Anterior cingulate cortex (tissue), 58 donors: ENCODE measurements around the gene AMELY.
"Not testable (repeated sequence)": the region's sequence is repeated elsewhere in the genome, so short reads cannot be mapped to it uniquely, and the experiment has no call there.

Source experiments
- DNase-seq, 58 donors: peaks; one replicate each; lab custom pipeline; 2025; lab: John Stamatoyannopoulos, UW

The AMELY gene

GRCh38 chrY:6911253-6911881 lies at the start of gene AMELY:
Gene AMELY (minus strand): TSS chrY:6911752. CDS start chrY:6872608, 39,144 bp downstream.
- peak in 1 of 58 donors; percentile 0 for DNase-seq

GRCh38 chrY:6949947-6950346 lies 38.4 kb upstream of the AMELY start:
- no peak for DNase-seq

DNA sequence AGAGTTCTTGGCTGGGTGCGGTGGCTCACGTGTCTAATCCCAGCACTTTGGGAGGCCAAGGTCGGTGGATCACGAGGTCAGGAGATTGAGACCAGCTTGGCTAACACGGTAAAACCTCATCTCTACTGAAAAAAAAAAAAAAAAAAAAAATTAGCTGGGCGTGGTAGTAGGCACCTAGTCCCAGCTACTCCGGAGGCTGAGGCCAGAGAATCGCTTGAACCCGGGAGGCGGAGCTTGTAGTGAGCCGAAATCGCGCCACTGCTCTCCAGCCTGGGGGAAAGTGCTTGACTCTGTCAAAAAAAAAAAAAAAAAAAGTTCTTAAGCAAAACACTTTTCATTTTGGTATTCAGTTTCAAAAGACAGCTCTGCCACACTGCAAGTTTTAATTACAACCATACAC lies 36.8 kb upstream of the AMELY start:
- DNase-seq, result no peak

DNA sequence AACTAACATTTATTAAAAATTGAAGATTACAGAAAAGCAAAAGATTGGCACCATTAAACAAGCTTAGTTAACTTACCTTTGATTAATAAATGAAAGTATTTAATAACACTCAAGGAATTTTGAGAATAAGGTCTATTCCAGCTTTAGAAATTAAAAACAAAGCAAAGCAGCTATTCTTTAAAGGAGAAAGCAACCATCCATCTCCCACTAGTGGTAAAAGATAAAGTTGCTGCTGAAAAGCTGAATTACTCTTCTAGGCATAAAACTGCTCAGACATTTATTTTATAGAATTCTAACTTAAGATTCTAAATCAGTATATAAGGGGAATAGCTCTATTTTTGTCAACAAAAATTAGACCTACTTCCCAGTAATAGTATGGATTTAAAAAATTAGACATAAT lies 36.1 kb upstream of the AMELY start:
- no peak for DNase-seq

DNA sequence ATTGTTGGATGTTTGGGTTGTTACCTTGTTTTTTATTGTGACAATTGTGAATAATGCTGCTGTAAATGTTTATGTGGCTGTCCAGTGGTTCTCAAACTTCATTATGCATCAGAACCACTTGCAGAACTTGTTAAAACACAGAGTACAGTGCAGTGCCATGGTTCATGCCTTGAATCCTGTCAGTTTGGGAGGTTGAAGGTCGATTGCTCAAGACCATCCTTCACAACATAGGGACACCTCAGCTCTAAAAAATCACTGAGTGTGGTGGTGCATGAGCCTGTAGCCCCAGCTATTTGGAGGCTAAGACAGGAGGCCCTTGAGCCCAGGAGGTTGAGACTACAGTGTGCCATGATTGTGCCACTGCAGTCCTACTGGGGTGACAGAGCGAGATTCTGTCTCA lies 23.9 kb upstream of the AMELY start:
- DNase-seq, result no peak

DNA sequence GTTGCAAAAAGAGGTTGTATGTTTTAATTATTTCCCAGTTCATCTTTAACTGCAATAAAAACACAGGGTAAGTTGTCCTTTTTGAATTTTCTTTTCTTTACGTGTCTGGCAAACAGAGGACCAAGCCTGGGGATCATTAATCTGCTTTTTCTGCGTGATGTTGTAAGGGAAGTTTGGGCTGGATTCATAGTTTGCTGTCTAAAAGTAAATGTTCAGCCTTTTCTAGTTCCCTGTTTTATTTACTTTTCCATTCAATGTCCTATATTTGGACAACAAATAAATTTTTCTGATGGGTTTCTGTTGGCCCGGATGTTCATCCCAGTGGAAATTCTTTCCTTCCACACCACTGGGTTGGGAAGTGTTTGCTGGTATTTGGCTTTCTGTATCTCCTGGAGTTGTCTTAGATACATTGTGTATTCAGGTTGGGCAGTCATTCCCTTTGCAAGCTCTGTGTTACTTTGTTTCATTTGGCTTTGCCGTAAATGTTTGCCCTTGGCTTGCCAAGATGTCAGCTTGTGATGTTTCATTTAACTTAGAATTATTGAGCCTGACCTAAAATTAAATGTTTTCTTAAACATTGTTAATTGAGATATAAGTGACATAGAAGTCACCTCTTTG lies 20.3 kb upstream of the AMELY start:
- no peak for DNase-seq

DNA sequence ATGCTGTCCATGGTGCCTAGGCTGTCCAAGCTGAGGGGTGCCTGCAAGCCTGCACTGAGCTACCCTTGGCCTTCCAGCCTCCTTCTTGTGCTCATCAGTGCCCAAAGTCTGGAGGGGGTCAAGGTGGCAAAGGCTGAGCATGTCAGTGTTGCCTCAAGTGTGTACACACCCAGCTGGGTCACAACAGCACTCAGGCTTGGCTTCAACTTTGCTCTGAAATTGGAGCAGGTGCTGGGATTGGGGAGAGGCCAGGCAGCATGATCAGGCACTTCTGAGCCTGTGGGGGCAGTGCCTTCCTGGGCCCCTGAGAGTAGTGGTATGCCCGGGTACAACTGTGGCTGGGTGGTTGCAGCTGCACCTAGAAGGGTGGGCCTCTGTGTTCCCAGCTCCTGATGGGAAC lies 17.7 kb upstream of the AMELY start:
- DNase-seq, result no peak

DNA sequence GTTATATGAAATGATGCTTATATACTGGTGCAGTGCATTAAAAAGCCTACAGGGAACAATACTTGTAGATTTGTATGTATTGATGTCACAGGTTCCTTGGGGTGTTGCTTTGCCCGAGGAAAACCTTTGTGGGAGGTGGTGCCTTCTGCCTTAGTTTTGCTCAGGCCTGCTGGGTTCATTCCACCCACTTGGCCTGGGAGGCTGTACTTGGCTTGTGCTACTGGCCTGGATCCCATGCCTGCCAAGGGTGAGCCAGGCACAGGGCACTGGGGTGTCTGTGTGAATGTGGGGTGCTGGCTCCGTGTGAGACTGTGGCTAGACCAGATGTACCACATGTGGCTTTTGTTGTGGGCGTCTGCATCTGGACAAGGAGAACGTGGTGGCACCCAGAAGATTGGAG lies 16.7 kb upstream of the AMELY start:
- DNase-seq, result no peak

GRCh38 chrY:6921061-6921460 lies 9.5 kb upstream of the AMELY start:
- no peak for DNase-seq

DNA sequence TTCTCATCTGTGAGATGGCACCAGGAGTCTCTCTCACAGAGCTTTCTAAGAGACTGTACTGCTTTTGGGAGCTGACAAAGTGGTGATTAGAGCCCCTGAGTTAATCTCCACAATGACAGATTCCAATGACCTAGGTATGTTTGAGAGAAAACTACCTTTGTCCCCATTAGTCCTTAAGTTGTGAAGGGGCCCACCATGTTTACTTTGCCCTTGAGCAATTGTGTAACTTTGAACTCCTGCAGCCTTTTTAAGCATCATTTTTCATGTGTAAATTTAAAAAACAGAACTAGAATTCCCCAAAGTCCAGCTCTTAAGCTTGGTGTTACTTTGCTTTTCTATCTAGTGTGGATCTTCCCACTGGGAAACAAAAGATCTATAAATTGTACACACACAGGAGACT lies 1.8 kb upstream of the AMELY start:
- no peak for DNase-seq

DNA sequence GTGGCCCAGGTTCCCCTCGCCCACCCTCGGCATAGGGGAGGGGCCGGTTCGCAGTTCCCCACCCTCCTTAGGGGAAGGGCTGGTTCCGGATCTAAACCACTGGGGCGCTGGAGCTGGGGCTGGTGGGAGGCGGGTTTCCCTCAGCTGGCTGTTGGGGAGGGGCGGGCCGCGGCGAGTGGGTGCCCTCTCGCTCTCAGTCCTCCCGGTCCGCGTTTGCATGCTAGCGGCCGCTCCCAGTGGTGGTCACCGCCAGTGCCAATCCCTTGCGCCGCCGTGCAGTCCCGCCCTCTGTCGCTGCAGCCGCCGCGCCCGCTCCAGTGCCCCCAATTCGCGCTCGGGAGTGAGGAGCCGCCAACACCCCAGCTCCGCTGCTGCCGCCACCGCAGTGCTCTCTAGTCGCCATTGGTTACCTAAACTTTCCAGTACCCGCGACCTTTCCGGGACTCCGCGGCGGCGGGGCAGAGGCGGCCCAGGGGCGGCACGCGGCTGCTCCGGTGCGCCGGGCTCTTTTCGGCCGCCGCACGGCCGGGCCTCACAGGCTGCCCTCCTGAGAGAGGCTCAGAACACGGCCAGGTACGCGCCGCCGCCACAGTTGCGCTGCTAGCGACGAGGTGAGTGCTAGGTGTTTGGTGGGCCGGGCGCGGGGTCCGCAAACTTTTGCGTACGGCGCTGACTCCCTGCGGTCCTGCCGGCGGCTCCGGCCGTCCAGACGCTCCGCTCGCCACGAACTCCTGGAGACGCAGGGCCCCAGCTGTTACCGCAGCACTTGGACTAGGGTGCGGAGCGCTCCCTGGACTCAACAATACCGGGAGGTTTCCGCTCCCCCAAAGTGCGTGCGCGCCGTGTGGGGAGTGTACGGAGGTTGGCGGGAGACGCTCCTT lies 940 bp downstream of the AMELY start, which contains the start of gene TBL1Y:
TBL1Y (plus strand) TSS at position 326 of the 881 bp plus-strand sequence. CDS start 114,388 bp downstream, outside the sequence.
- DNase-seq, result peak in 3 of 58 donors; percentile 0 to 5 (median 1)

DNA sequence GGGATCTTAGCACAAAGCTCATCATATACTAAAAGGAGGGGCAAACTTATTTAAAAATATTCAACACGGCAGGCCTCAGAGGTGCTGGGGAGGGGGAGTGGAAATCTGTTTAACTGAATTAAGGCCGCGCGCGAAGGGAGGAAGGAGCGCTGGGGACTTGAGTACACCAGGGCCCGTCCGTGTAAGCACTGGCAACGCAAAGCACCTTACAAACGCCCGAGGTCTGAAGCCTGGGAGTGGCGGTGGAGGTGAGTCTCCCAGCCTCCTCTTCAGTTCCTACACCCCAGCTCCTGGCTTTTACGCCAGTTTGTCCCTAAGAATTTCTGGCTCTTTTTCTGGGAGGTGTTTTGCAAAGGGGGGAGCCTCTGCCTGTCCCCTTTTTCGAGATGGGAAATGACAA lies 1.7 kb downstream of the AMELY start:
- peak in 2 of 58 donors; percentile 0 to 1 for DNase-seq

DNA sequence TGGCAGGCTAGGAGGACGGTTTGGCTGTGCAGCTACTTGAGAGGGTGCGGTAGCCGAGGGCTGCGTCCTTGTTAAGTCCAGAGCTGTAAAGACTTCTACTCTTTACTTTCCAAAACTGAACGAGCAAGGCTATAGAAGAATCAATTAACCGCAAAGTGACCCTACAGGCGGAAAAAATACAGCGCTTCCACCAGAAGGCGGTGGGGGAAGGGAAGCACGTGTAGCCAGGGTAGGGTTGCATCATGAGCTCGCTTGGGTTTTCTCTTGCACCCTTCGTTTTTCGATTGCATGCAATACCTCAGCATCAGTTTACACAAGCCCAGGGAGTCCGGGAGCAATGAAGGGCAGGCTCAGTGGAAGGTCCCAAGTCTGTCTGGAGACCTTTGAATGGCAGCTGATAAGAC lies 2.4 kb downstream of the AMELY start:
- DNase-seq, result peak in 1 of 58 donors; percentile 11

DNA sequence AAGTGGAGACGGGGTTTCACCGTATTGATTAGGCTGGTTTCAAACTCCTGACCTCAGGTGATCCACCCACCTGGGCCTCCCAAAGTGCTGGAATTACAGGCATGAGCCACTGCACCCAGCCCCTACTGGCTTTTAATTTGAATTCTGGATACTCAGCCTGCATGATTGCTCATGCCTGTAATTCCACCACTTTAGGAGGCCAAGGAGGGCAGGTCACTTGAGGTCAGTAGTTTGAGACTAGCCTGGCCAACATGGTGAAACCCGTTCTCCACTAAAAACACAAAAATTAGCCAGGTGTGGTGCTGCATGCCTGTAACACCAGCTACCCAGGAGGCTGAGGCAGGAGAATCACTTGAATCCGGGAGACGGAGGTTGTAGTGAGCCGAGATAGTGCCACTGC lies 3.5 kb downstream of the AMELY start:
- DNase-seq, result not testable (repeated sequence)

DNA sequence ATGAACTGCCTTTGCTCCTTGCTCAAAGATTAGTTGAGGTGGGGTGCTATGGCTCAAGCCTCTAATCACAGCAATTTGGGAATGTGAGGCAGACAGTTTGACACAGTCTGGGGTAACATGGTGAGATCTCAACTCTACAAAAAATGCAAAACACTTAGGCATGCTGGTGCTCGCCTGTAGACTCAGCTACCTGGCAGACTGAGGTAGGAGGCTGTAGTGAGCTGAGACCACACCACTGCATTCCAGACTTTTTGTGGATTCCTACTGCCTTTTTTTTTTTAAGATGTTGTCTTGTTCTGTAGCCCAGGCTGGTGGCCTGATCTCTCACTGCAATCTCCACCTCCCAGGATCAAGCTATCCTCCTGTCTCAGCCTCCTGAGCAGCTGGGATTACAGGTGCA lies 4.0 kb downstream of the AMELY start:
- no peak for DNase-seq

- DNase-seq, result not testable (repeated sequence)
These were observed 9.4 kb downstream of the AMELY start for GRCh38 chrY:6902116-6902515.

DNA sequence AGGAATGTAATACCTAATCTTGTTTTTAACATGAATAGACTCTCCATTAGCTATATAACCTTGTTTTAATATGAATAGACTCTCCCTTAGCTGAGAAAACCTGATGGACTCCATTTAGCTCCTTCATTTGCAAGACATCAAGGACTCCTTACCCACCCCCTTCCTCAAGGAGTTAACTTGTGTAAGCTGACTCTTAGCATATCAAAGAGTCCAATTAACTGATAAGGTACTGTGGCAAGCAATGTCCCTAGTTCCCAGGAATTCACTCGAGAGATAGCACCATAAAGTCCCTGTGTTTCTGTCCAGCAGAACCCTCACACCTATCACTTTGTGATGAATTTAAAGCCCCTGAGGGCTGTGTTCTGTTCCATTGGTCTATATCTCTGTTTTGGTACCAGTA lies 16.3 kb downstream of the AMELY start:
- DNase-seq, result no peak

DNA sequence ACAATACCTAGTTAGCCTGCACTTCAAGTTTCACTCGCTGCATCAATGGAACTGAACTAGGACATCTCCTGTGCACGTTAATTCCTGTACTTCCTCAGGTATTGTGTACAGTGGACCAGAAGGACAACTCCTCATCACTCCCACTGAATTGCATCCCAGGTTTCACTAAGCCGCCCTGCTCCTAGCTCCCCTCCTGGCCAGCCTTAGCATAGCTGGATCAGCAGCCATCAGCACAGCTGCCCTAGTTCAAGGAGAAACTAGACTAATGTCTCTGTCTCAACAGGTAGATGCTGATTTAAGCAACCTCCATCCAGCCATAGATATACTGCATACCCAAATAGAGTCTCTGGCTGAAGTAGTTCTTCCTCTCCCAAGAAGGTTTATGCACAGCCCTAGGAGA lies 17.1 kb downstream of the AMELY start:
- DNase-seq, result no peak

- no peak for DNase-seq
These were observed 62.2 kb downstream of the AMELY start for GRCh38 chrY:6849384-6849783.

- DNase-seq, result not testable (repeated sequence)
These were observed 68.9 kb downstream of the AMELY start for GRCh38 chrY:6842650-6843049.
